HG02763 (cell line): Measurements from ENCODE around the gene MBNL2.

ENCODE experiments used
- ATAC-seq: cut with Tn5 transposase; IDR thresholded peaks from one replicate; pipeline ENCODE4 v1.9.1; 2021; ENCODE audit warnings: mild to moderate bottlenecking, moderate library complexity; ENCODE audit not compliant: unreplicated experiment

MBNL2 gene

GRCh38 chr13:97231829-97232196, 9.7 kb downstream of the MBNL2 start:
- ATAC-seq = no peak

GRCh38 chr13:97233499-97233898, 11.4 kb downstream of the MBNL2 start:
- no peak for ATAC-seq

- ATAC-seq = no peak
These were observed 12.1 kb downstream of the MBNL2 start for GRCh38 chr13:97234236-97234635.

- no peak for ATAC-seq
These were observed 12.6 kb downstream of the MBNL2 start for GRCh38 chr13:97234742-97235141.

- no peak for ATAC-seq
These were observed 13.6 kb downstream of the MBNL2 start for GRCh38 chr13:97235549-97236231.

- no peak for ATAC-seq
These were observed 15.3 kb downstream of the MBNL2 start for GRCh38 chr13:97237388-97237787.

- ATAC-seq = peak; percentile 41
These were observed 16.3 kb downstream of the MBNL2 start for GRCh38 chr13:97238432-97238831.

GRCh38 chr13:97238883-97239282, 16.8 kb downstream of the MBNL2 start:
- no peak for ATAC-seq

- ATAC-seq = no peak
These were observed 17.2 kb downstream of the MBNL2 start for GRCh38 chr13:97239306-97239705.

GRCh38 chr13:97239943-97240787, 18.0 kb downstream of the MBNL2 start:
- no peak for ATAC-seq

- ATAC-seq = no peak
These were observed 18.9 kb downstream of the MBNL2 start for GRCh38 chr13:97240788-97241734.

- ATAC-seq = no peak
These were observed 19.6 kb downstream of the MBNL2 start for GRCh38 chr13:97241761-97242160.

GRCh38 chr13:97242755-97243497, 20.8 kb downstream of the MBNL2 start:
- no peak for ATAC-seq

GRCh38 chr13:97243915-97244781, 22.0 kb downstream of the MBNL2 start:
- no peak for ATAC-seq

- ATAC-seq = no peak
These were observed 22.9 kb downstream of the MBNL2 start for GRCh38 chr13:97245011-97245410.

GRCh38 chr13:97246596-97247158, 24.5 kb downstream of the MBNL2 start:
- ATAC-seq = no peak

- no peak for ATAC-seq
These were observed 26.1 kb downstream of the MBNL2 start for GRCh38 chr13:97248243-97248642.

- no peak for ATAC-seq
These were observed 27.1 kb downstream of the MBNL2 start for GRCh38 chr13:97249093-97249795.
